Suppressor macrophage treated with lipopolysaccharide for 4 hours (primary cell): ENCODE data around the gene SOX13.
A peak's percentile ranks its signal among the peaks of the same experiment; 100 is the strongest.

Experiments used
- DNase-seq: peaks from one replicate; pipeline ENCODE4 v3.0.0-alpha.2; 2020

Gene SOX13

DNA sequence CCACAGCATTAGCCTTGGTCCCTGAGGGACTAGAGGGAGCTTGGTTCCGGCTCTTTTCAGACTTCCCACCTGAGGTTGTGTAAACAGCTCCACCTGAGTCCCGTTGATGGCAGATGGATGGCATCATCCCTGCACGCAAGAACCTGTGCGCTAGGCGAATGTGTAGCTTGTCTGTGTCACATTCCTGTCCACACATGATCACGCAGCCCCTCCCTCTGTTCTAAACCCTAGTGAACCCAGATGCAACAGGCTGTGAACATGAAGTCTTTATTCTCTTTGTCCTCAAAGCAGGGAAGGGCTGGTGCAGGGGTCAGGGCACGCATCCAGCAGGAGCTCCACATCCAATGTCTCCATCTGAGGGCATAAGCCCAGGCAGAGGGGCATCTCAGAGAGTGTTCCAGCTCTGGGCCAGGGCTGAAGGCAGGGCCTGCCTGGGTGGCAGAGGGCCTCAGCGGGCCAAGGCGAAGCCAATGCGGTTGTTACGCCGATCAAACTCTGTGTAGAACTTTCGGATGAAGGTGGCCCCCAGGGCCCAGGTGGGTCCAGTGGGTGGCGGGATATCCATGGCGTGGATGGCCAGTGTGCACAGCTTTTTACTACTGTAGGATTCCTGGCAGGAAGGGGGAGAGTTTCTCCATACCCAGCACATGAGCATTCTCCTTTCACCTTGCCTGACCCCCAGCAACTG lies 81.8 kb downstream of the SOX13 start:
- DNase-seq, result no peak

DNA sequence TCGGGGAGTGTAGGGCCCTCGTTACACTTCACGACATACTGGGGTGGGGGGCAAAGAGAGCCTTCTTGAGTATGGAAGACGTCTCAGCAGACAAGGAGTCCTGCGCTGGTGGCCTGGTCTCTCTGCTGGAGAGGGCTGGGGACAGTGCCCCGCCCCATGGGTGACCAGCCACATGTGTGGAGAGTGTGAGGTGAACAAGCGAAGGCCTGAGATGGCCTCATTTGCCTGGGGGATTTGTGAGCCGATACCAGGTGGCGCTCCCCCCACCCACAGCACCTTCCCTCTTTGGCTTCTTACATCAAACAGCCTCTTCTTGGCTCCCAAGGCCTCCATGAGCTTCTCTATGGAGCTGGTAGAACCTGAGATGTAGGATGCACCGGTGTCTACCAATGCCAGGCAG lies 83.0 kb downstream of the SOX13 start:
- DNase-seq, result no peak

DNA sequence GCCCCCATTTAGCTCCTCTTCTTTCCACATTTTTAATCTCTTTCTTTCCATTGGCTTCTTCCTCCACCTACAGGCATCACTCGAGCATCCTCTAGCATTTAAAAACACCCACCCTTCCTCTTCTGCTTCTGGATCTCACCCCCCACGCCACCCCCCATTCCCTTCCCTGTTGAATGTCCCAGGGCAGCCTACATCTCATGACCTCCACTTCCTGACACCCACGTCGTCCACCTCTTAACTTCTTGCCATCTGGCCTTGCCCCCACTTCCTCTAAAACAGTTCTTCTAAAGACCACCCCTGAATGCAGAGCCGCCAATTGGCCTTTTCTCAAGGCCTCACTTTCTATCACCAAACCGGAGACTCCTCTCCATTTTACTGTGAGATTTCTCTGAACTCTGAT lies 85.0 kb downstream of the SOX13 start:
- no peak for DNase-seq

DNA sequence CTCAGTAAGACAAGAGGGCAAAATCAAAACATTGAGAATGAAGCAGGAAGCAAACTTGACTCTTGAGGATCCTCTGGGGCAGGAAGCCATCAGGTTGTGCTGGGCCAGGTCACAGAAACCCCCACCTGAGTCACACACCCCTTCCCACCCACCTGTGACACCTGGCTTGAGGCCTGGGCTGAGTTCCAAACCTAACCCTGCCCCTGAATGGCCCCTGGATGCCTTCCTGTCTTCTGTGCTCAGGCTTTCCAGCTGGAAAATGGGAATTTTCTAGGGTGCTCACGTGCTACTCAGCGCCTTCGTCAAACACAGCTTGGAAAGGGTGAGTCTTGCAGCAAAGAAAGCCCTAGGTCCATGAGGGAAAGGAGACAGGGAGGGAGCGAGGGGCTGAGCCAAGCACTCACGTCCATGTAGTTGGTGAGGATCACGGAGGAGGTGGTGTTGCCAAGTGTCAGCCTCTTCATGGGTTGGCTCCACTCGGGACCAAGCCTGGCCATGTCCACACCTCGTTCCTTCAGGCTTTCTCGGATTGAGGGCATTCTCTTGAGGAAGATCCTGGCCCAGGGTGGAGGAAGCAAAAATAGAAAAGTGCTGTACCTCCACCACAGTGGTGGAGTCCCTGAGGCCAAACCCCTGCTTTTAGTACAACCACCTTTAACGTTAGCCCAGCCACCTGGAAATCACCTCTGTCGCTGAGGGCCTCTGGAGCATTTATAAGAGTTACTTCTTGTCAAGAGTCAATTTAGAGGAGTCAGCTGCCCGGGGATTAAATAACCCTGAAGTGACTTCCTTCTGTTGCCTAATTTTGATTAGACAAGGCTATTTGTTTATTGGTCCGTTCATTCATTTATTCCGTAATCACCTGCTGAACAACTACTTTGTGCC lies 88.9 kb downstream of the SOX13 start:
- DNase-seq, result no peak

DNA sequence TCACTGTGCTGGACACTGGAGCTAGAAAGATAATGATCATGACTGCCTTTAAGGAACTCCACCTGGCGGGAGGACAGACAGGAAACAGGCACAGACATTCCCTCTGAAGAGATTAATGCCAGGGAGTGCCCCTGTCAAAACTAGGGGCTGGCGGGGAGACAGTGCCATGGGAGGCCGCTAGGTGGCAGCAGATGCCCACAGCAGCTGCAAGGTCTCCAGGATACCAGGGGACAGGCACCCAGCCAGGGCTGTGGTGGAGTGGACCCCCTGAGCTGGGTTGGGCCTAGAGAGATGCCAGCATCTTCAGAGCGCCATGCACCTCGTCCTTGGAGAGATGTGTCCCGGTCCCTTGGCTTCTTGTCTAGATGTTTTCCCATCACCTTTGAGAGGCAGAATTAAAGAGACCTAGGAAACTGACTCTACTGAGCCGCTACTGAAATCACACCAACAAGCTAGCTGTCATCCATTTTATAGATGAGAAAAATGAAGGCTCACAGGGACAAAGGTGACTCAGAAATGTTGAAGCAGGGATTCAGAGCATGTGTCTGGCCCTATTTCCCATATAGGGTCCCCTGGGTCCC lies 89.7 kb downstream of the SOX13 start:
- DNase-seq, result peak; percentile 83

DNA sequence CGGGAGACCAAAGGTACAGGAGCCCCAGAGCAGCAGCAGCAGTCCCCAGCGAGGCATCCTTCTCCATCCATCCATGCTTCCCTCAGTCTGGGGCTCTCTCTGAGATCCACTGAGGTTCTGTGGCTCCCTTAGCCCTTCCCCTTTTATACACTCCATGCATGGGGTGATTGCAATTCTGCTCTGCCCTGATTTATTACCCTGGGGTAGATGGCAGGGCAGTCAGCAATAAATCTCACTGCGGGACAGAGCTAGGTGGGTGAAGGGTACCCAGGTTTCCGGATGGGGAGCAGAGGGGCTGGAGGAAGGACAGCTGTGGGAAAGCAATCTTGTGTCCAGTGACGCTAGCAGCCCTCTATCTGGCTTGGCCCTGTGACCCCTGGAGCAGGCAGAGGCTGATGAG lies 93.3 kb downstream of the SOX13 start, which contains the start of gene REN:
Gene REN, minus strand, starts transcription at position 119 of the 400 bp plus-strand sequence. Its CDS starts 44 bp downstream, at position 75.
- DNase-seq, result no peak

DNA sequence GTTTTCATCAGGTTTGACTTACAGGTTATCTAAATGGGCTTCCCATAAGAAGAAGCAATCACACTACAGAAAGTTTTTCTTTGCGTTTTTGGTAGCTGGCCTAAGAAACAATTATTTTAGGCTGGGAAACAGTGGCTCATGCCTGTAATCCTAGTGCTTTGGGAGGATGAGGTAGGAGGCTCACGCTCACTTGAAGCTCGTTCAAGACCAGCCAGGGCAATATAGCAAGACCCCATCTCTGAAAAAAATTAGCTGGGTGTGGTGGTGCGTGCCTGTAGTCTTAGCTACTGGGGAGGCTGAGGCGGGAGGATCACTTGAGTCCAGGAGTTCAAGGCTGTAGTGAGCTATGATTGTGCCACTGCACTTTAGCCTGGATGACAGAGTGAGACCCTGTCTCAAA lies 94.8 kb downstream of the SOX13 start:
- DNase-seq, result no peak

DNA sequence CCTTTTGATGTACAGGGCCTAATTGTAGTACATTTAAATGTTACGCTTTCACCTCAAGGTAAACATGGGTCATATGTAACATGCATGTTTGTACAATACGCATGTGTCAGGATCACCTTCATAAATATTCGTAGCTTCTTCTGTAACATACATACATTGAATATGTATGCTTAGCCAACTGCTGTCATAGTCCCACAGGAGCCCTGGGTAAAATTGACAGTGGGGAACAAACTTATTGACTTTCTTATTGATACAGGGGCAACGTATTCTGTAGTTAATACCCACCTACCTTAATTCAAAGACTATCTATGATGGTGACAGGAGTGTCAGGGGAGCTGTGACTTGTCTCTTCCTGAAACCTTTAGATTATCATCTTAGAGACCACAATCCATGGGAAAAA lies 96.9 kb downstream of the SOX13 start:
- no peak for DNase-seq

DNA sequence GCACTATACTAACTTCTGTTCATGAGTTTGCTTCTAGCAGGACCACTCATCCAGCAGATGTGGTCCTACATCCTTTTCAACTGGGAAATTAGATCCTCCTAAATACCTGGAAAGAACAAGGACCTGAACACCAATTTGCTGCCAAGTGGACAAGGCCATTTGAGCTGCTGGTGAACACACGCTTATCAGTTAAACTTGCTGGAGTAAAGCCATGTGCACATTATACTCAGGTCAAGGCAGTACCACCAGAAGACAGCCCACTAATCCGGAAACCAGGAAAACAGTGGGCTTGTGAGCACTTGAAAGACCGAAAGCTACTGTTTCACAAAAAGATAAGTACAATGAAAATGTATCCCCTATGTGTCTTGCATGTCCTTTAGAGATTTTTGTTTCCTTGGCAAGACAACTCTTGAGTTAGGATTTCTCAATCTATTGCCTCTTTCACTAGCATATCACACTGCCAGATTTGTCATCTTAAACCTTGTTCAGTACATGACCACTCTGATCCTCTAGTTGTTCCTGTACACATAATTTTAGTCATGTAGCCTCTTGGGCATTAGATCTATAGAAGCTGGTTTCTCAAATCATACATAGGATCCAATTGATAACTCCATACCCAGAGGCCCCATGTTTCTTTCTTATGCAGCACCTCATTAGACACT lies 97.7 kb downstream of the SOX13 start:
- DNase-seq, result no peak

DNA sequence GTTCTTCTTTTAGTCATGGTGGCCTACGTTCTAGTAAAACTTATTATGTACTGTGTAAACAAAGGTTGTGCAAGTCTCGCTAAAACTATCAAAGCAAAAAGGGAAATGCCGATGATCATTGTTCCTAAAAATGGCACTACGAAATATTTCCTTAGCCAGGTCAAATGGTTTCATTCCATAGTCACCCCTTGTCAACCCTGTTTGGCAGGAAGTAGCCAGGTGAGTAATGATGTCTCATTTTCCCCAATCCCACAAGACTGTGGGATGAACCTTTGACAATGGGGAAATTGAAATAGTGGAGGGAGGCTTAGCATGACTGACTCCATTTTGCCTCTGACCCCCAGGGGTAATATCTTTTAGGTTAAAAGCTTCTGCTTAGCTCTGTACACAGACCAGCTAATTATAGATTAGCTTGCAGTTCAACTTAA lies 98.8 kb downstream of the SOX13 start:
- DNase-seq, result peak; percentile 48

DNA sequence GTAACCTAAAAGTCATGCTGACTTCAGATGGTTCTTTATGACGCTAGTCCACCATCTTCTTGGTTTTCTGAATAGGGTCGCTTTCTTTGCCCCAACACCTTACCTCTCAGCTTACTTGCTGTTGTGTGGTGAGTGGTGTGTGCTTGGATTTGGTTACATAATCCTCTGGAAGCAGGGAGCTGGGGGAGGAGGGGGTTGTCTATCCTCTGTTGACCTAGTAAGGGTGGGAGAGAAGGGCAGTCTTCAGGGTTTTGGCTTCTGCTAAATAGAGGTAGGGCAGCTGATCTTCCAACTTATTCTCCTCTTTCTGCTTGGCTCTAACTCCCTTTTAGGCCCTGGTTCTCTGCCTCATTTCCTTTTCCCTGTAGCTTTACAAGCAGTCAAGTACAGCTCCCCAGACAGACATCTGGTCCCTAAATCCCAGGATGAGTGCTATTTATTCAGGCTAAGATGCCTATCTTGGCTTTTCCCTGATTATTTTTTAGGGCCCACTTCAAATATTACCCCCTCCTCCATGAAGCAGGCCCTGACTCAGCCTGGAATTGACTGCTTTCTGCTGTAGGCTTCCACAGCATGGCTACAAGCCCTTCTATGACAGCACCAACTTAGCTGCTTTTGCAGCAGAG lies 99.6 kb downstream of the SOX13 start:
- no peak for DNase-seq

DNA sequence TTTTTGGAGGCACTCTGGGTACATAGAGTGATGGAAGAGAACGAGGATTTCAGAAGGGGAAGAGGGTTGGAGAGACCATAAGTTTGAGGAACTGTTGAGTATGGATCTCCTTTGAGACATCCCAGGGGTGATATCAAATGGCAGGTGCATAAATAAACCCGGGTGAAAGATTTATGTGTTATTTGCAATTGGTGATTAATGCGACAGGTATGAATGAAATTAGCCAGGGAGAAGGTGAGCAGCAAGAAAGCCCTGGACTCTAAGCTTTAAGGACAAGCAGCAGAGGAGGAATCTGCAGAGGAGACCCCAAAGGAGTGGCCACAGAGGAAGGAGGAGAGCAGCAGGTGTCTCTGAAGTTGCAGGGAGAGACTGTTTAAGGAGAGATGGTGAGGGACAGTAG lies 102.0 kb downstream of the SOX13 start:
- no peak for DNase-seq

DNA sequence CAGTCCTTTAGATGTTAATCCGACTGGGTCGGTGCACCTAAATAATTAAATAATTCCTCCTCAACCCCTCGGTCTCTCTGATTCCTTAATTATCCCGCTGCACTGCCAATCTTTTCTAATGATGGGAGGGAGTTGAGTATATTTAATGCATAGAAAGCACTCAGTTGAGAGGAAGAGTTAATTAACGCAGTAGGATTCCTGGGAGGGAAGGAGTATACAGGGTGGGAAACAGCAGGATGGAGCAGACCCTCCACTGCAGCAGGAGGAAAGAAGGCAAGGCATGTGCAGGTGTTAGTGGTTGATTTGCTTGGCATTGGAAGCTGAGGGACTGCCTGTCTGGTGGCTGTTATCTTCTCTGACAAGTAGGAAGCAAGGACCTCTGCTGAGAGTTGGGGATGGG lies 103.1 kb downstream of the SOX13 start:
- DNase-seq, result no peak

DNA sequence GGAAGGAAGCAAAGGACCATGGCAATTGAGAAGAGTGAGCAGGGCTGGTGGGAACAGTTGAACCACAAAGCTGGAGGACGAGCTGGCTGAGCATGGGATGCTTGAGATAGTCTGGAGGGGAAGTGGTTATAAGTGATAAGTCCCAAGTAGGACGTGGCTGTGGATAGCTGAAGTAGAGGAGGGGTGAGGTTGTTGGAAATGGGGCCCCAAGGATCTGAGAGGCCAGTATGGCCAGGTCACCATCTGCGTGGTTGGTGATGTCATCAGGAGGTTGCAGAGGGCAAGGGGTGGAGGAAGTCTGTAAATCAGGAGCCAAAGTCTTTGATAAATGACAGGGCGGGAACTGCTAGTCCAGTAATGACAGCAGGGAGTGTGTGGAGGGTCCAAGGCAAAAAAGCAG lies 104.2 kb downstream of the SOX13 start:
- peak; percentile 15 for DNase-seq
